HEK293T (cell line): ENCODE data around the gene FAM43A.

Experiments
- NFRKB ChIP-seq: fragments of 450-650 bp; IDR thresholded peaks from 2 replicates; pipeline ENCODE4 v1.6.1; 2016; ENCODE audit warnings: mild to moderate bottlenecking, moderate library complexity
- TARDBP ChIP-seq: fragments of 450-650 bp; IDR thresholded peaks from 2 replicates; pipeline ENCODE4 v1.6.1; 2016
- ZNF384 ChIP-seq: fragments of 450-650 bp; IDR thresholded peaks from 2 replicates; pipeline ENCODE4 v1.6.1; 2016

DNA sequence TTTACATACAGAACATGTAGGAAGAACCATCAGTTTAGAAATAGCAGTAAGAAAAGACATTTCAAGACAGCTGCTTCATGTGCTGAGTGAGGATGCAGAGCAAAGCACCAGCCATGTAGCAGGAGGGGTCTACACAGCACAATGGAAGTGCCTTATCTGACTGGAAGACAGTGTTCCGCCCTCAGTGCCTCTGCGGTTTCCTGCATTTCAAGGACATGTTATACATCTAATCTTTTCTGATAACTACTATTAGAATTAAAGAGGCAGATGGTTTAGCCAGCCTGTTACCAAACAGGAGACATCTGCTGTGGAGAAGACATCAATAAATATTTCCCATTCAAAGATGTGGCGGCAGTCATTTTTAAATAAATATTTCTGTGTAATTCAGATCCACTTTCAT, 24.3 kb upstream of the FAM43A start:
- TF ChIP-seq NFRKB (no peak), ZNF384 (no peak), TARDBP (no peak)
